GM12801 (cell line): ENCODE results near the gene B3GNT8.

Experiments
- TF ChIP-seq, protein P1 (sequence below): IDR thresholded peaks from one replicate; pipeline ENCODE4 v1.5.1; 2011; ENCODE audit warnings: control low read depth; ENCODE audit not compliant: insufficient read length; ENCODE audit errors: extremely low read depth

Gene B3GNT8

GRCh38 chr19:41431426-41432386 is 4.5 kb upstream of the B3GNT8 start:
- TF ChIP-seq, protein P1, sequence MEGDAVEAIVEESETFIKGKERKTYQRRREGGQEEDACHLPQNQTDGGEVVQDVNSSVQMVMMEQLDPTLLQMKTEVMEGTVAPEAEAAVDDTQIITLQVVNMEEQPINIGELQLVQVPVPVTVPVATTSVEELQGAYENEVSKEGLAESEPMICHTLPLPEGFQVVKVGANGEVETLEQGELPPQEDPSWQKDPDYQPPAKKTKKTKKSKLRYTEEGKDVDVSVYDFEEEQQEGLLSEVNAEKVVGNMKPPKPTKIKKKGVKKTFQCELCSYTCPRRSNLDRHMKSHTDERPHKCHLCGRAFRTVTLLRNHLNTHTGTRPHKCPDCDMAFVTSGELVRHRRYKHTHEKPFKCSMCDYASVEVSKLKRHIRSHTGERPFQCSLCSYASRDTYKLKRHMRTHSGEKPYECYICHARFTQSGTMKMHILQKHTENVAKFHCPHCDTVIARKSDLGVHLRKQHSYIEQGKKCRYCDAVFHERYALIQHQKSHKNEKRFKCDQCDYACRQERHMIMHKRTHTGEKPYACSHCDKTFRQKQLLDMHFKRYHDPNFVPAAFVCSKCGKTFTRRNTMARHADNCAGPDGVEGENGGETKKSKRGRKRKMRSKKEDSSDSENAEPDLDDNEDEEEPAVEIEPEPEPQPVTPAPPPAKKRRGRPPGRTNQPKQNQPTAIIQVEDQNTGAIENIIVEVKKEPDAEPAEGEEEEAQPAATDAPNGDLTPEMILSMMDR, result no peak

DNA sequence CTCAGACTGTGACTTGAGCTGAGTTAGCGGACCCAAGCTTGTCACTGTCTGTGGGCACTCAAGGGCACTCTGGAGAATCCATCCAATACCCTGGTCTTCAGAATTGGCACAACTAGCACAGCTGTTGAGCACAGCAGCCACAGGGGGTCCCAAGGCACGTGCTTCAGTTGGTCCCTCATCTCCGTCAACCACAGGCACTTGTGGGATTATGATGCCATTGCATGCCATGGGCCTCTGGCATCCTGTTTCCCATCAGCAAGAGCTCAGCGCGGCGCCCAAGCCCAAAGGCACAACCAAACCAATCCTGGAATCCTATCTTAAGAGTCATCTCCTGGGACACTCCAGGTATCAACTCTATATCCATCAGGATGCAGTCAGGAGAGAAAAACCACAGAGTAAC is 3.7 kb upstream of the B3GNT8 start:
- TF ChIP-seq, protein P1, result no peak

DNA sequence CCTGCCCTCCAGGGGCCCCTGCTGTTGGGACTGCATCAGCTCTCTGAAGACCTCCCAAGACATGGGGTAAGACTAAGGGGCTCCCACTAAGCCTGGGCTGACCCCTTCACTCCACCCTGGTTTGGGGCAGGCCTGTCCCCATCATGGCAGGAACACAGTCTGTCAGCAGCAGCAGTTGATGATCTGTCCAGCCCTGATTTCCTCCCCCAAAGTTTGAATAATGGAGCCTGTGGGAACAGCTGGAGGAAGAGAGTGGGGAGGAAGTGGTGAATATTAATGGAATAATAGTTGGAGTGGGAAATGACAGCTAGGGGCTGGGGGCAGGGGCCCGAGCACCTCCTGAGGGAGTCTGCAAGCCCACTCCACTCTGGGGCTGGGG is 1.3 kb upstream of the B3GNT8 start:
- TF ChIP-seq, protein P1, result no peak

- TF ChIP-seq, protein P1, result no peak
Measured at GRCh38 chr19:41427647-41428480, 690 bp upstream of the B3GNT8 start.

- TF ChIP-seq, protein P1, result no peak
Measured at GRCh38 chr19:41426116-41426841, 895 bp downstream of the B3GNT8 start.

DNA sequence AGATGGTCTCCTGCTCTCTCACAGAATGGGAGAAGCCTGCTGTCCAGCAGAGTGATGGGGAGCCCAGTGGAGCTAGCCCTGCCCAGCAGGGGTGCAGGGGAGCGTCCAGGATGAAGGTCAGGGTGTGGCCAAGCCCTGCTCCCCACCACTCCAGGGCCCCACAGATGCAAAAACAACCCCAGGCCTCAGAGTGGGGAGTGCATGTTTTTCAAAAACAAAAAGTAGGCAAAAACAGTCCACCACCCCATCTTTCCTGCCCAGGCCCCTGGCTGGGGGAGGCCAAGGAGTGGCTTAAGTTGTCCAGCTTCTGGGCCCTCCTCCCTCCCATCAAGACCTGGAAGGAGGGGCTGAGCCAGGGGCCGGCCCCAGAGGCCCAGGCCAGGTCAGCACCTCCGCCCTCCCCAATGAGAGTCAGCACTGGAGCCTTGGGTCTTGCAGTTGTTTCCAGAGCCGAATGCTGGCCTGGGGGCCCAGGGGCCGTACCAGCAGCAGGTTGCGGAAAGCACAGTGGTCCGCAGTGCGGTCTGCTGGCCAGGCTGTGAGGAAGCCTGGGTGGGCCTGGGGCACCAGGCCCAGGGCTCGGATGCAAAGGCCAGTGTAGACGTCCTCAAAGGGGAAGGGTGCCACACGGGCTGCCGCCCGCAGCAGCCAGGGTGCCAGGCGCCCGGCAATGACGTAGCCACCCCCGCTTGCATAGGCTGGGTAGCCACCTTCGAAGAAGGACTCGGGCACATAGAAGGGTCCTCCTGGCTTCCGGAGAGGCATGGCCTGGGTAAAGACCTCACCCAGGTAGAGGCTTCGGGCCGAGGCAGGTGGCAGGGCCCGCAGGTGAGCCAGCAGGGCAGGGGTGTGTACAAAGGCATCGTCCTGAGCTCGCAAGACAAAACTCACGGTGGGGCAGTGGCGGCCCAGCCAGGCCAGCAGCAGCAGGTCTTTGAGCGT is 1.7 kb downstream of the B3GNT8 start:
- TF ChIP-seq, protein P1, result no peak
